ENCODE results near the gene C8A. TPM values are rescaled to one million over a fixed set of nuclear protein-coding genes. Genes with fewer than 3 reads are reported as not detected.

The C8A gene
- total RNA-seq, 1 experiment from 2014 or later, result not detected

DNA sequence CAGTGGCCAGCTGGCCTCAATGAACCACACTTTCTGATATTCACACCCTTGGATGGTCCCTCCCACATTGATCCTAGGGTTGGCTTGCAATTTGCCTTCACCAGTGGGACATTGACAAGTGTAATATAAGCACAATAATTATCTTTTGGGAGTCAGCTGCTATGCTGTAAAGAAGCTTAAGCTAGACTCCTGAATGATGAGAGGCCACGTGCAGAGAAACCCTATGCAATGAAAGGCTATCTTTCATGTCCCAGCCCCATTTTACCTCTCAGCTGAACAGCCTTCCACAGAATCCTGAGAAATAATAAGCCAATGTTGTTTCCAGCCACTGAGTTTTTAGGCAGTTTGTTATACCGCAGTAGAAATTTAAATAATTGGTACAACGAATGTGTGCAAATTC, 11.1 kb upstream of the C8A start:
- Histone ChIP-seq H4K20me1 (ENCODE audit: control insufficient read depth, insufficient read depth, insufficient read length) (no peaks in the 10 kb centered on the region), H2BK12ac (ENCODE audit: insufficient read length, low read depth, low read length) (no peak overlapping the region), H3K79me2 (ENCODE audit: insufficient read depth, low read length) (no peaks in the 10 kb centered on the region), H3K4me1 (ENCODE audit: insufficient read depth, low read length) (no peaks in the 10 kb centered on the region), H2BK120ac (ENCODE audit: low read depth, low read length, poor library complexity, severe bottlenecking) (no peak overlapping the region), H3K9ac (ENCODE audit: extremely low read depth, insufficient read length, low read length) (no peak overlapping the region), H2BK20ac (ENCODE audit: low read depth, low read length, poor library complexity, severe bottlenecking) (no peak overlapping the region), H3K23me2 (ENCODE audit: insufficient read length, low read depth, low read length, poor library complexity, severe bottlenecking) (no peaks in the 10 kb centered on the region), H2BK15ac (ENCODE audit: low read depth, low read length) (no peak overlapping the region), H3K14ac (ENCODE audit: insufficient read depth, low read length) (no peak overlapping the region), H2BK5ac (ENCODE audit: insufficient read length, low read length) (no peak overlapping the region), H4K8ac (replicated peaks; ENCODE audit: insufficient read length, low read depth, low read length) (no peak overlapping the region), H3K9me3 (ENCODE audit: control insufficient read depth, low read depth, low read length) (no peaks in the 10 kb centered on the region), H3K79me1 (ENCODE audit: insufficient read depth, low read depth, low read length, poor library complexity, severe bottlenecking) (no peaks in the 10 kb centered on the region), H3T11ph (ENCODE audit: low read length) (no peak overlapping the region), H2AK5ac (ENCODE audit: insufficient read length, low read length) (no peak overlapping the region), H4K5ac (ENCODE audit: insufficient read length, low read depth, low read length) (no peak overlapping the region), H3K56ac (ENCODE audit: insufficient read length, low read depth, low read length) (no peak overlapping the region), H3K27ac (ENCODE audit: insufficient read length, low read depth, low read length) (no peak overlapping the region), H3K27me3 (ENCODE audit: insufficient read depth, low read length) (no peaks in the 10 kb centered on the region), H3K23ac (ENCODE audit: insufficient read length, low read depth, low read length) (no peak overlapping the region), H2AFZ (ENCODE audit: low read length) (no peak overlapping the region), H3K18ac (ENCODE audit: insufficient read length, low read depth, low read length) (no peak overlapping the region), H4K91ac (ENCODE audit: insufficient read length, low read depth, low read length) (no peak overlapping the region), H3K4me2 (ENCODE audit: insufficient read depth, insufficient read length, low read length) (no peak overlapping the region), H3K4ac (ENCODE audit: low read depth, low read length) (no peak overlapping the region)
- Mint-ChIP-seq H3K4me3 (no peak overlapping the region), H3K9me3 (peaks cover 0 to 5% of the 10 kb centered on the region in 2 experiments; a peak in 1 of 5 replicates), H3K4me1 (peaks cover 15 to 18% of the 10 kb centered on the region in 2 experiments), H3K27ac (no peak overlapping the region), H3K36me3 (ENCODE audit: insufficient read depth in 1 of 3, low read depth in 3 of 3) (peaks cover 0 to 5% (median 0%) of the 10 kb centered on the region in 3 experiments; a peak in 1 of 7 replicates), H3K27me3 (ENCODE audit: low read depth) (peaks cover 31% of the 10 kb centered on the region)
- DNase-seq, result no peak
- TF ChIP-seq, protein P1, sequence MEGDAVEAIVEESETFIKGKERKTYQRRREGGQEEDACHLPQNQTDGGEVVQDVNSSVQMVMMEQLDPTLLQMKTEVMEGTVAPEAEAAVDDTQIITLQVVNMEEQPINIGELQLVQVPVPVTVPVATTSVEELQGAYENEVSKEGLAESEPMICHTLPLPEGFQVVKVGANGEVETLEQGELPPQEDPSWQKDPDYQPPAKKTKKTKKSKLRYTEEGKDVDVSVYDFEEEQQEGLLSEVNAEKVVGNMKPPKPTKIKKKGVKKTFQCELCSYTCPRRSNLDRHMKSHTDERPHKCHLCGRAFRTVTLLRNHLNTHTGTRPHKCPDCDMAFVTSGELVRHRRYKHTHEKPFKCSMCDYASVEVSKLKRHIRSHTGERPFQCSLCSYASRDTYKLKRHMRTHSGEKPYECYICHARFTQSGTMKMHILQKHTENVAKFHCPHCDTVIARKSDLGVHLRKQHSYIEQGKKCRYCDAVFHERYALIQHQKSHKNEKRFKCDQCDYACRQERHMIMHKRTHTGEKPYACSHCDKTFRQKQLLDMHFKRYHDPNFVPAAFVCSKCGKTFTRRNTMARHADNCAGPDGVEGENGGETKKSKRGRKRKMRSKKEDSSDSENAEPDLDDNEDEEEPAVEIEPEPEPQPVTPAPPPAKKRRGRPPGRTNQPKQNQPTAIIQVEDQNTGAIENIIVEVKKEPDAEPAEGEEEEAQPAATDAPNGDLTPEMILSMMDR (conservative IDR thresholded peaks at IDR 0.05), result no peak
- no CpG with 5 or more reads among the region's 3 CpGs for WGBS (ENCODE audit: extremely low coverage, insufficient read length, low lambda C conversion rate)

All from H9 (cell line).